HL-60 (cell line): Measurements from ENCODE around the gene CNN3.

ENCODE experiments used
- DNase-seq, 2 experiments: peaks; one replicate each; pipeline ENCODE4 v3.0.0-alpha.2; 2010 to 2020; ENCODE audit warnings: low read depth in 1 of 2, low spot score in 1 of 2
- H3K27ac ChIP-seq: fragments of 250-450 bp; sonication (Bioruptor Pico); replicated peaks from 2 replicates; pipeline ENCODE4 v1.5.1; 2020; ENCODE audit warnings: mild to moderate bottlenecking, moderate library complexity
- H3K27me3 ChIP-seq: fragments of 250-450 bp; sonication (Bioruptor Pico); 2 replicates; pipeline ENCODE4 v1.5.1; 2021; ENCODE audit warnings: mild to moderate bottlenecking, moderate library complexity; ENCODE audit not compliant: insufficient read depth, poor library complexity, severe bottlenecking
- H3K4me3 ChIP-seq: replicated peaks from 2 replicates; pipeline ENCODE4 v1.5.1; 2011; ENCODE audit warnings: mild to moderate bottlenecking, control low read depth, low read length; ENCODE audit not compliant: insufficient read depth
- CTCF ChIP-seq: IDR thresholded peaks from one replicate; pipeline ENCODE4 v1.5.1; 2011; ENCODE audit warnings: low read length, control low read depth, inconsistent platforms; ENCODE audit not compliant: insufficient read depth
- GABPA ChIP-seq: IDR thresholded peaks from 2 replicates; pipeline ENCODE4 v1.6.1; 2012; ENCODE audit warnings: low read depth
- POLR2AphosphoS5 ChIP-seq: IDR thresholded peaks from 2 replicates; pipeline ENCODE4 v1.6.1; 2012; ENCODE audit warnings: low read depth
- SPI1 ChIP-seq: IDR thresholded peaks from 2 replicates; pipeline ENCODE4 v1.6.1; 2012; ENCODE audit warnings: low read depth, mild to moderate bottlenecking, borderline replicate concordance
- TF ChIP-seq, protein P1 (sequence below): IDR thresholded peaks from 2 replicates; pipeline ENCODE4 v1.6.1; 2012; ENCODE audit warnings: low read depth; ENCODE audit not compliant: insufficient replicate concordance

Gene CNN3

GRCh38 chr1:94909486-94909885 is 17.4 kb downstream of the CNN3 start:
- Histone ChIP-seq H3K27ac (no peak overlapping the region), H3K4me3 (no peak overlapping the region), H3K27me3 (peaks cover 11% of the 10 kb centered on the region)
- TF ChIP-seq POLR2AphosphoS5 (no peak), GABPA (no peak), CTCF (no peak), SPI1 (no peak)
- TF ChIP-seq, protein P1, sequence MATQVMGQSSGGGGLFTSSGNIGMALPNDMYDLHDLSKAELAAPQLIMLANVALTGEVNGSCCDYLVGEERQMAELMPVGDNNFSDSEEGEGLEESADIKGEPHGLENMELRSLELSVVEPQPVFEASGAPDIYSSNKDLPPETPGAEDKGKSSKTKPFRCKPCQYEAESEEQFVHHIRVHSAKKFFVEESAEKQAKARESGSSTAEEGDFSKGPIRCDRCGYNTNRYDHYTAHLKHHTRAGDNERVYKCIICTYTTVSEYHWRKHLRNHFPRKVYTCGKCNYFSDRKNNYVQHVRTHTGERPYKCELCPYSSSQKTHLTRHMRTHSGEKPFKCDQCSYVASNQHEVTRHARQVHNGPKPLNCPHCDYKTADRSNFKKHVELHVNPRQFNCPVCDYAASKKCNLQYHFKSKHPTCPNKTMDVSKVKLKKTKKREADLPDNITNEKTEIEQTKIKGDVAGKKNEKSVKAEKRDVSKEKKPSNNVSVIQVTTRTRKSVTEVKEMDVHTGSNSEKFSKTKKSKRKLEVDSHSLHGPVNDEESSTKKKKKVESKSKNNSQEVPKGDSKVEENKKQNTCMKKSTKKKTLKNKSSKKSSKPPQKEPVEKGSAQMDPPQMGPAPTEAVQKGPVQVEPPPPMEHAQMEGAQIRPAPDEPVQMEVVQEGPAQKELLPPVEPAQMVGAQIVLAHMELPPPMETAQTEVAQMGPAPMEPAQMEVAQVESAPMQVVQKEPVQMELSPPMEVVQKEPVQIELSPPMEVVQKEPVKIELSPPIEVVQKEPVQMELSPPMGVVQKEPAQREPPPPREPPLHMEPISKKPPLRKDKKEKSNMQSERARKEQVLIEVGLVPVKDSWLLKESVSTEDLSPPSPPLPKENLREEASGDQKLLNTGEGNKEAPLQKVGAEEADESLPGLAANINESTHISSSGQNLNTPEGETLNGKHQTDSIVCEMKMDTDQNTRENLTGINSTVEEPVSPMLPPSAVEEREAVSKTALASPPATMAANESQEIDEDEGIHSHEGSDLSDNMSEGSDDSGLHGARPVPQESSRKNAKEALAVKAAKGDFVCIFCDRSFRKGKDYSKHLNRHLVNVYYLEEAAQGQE: no peak
- no peak for DNase-seq

DNA sequence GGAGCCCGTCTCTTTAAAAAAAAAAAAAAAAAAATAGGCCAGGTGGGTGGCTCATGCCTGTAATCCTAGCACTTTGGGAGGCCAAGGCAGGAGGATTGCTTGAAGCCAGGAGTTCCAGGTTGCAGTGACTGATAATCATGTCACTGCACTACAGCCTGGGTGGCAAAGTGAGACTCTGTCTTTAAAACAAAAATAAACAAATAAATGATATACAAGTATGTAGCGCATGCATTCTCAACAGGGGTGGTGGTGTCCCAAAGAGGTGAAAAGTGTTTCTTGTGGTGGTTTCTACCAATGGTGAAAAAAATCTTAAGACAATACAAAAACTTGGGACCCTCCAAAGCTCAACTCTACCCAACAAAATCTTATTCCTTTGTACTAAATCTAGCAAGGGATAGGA is 17.9 kb downstream of the CNN3 start:
- Histone ChIP-seq H3K27ac (no peak overlapping the region), H3K27me3 (peaks cover 11% of the 10 kb centered on the region), H3K4me3 (no peak overlapping the region)
- no peak for DNase-seq
- no peak for TF ChIP-seq SPI1
- TF ChIP-seq, protein P1: no peak
- TF ChIP-seq CTCF: no peak
- TF ChIP-seq GABPA: no peak
- TF ChIP-seq POLR2AphosphoS5: no peak

- no peak for DNase-seq
- Histone ChIP-seq H3K4me3 (no peak overlapping the region), H3K27ac (no peak overlapping the region), H3K27me3 (peaks cover 8% of the 10 kb centered on the region)
- no peak for TF ChIP-seq CTCF
- TF ChIP-seq SPI1: no peak
- TF ChIP-seq POLR2AphosphoS5: no peak
- TF ChIP-seq GABPA: no peak
- TF ChIP-seq, protein P1: no peak
Measured at GRCh38 chr1:94908190-94908589, 18.7 kb downstream of the CNN3 start.
